HepG2 (cell line): ENCODE measurements around the gene POU6F1.

ENCODE experiments used
- AGO1 ChIP-seq: fragments of 200-400 bp; formaldehyde crosslinking; IDR thresholded peaks from 2 replicates; pipeline ENCODE4 v1.6.1; 2017; ENCODE audit warnings: mild to moderate bottlenecking, low read depth, low read length, moderate library complexity; ENCODE audit not compliant: poor library complexity, severe bottlenecking
- ELF4 ChIP-seq: sonication (generic); formaldehyde crosslinking; IDR thresholded peaks from 2 replicates; pipeline ENCODE4 v1.5.0; 2020; ENCODE audit warnings: missing genetic modification reagents, mild to moderate bottlenecking, moderate library complexity, borderline replicate concordance
- NR2F6 ChIP-seq, 2 experiments: IDR thresholded peaks; 2 replicates each; pipeline ENCODE4 v1.6.1; 2016; ENCODE audit warnings: antibody characterized with exemption in 1 of 2, mild to moderate bottlenecking in 1 of 2
- POLR2AphosphoS5 ChIP-seq: IDR thresholded peaks from 2 replicates; pipeline ENCODE4 v1.6.1; 2012; ENCODE audit warnings: low read depth, low read length
- ZNF629 ChIP-seq: sonication (generic); formaldehyde crosslinking; conservative IDR thresholded peaks from 2 replicates; pipeline ENCODE4 v1.5.0; 2020; ENCODE audit warnings: missing genetic modification reagents
- TF ChIP-seq, protein P1 (sequence below): sonication (generic); formaldehyde crosslinking; IDR thresholded peaks from 2 replicates; pipeline ENCODE4 v1.4.0; 2020; ENCODE audit warnings: missing genetic modification reagents, low read depth, mild to moderate bottlenecking, borderline replicate concordance

DNA sequence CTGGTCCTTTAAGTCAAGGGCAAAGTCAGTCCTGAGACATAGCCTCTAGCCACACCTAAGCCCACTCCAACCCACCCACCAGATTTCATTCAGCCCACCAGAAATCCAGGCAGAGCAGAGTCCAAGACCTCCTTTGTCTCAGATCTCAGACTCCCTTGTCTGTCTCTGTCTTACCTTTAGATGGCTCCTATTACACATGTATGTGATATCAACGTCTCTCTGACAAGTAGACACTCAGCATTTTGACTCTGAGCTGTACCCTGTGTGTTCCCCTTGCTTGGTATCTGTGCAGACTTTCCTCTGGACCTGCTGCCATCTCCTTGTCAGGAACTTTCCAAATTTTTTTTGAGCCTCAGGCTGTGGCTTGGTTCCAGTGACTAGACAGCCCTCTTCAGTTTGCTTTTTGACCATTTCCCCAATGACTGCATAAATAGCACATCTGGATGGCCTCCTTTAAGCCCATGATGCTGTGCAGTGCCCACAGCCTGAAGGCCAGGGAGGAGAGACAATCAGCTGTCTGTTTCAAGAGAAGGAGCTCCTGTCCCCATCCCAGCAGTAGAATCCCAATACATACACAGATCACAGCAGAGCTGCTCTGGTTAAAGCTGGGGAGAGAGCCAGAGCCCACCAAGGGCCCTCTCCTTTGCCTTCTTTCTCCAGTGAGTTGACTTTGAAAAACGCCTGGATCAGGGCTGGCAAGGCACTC lies 7.0 kb downstream of the POU6F1 start:
- no peak for TF ChIP-seq NR2F6 (IDR thresholded peaks at IDR 0.05)
- TF ChIP-seq NR2F6 (CRISPR knock-in tag; IDR thresholded peaks at IDR 0.05) = no peak
- TF ChIP-seq, protein P1, sequence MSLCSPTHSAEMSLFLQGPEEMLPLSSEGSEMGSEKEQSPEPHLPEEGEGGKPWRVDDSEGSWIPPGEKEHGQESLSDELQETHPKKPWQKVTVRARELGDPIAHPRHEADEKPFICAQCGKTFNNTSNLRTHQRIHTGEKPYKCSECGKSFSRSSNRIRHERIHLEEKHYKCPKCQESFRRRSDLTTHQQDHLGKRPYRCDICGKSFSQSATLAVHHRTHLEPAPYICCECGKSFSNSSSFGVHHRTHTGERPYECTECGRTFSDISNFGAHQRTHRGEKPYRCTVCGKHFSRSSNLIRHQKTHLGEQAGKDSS (CRISPR knock-in tag) = no peak
- TF ChIP-seq POLR2AphosphoS5 = no peak
- TF ChIP-seq AGO1 = no peak
- no peak for TF ChIP-seq ZNF629 (CRISPR knock-in tag)
- TF ChIP-seq ELF4 (CRISPR knock-in tag) = no peak
